EH (cell line): Measurements from ENCODE around the gene KMT2D.

Source experiments
- DNase-seq: peaks from one replicate; pipeline ENCODE4 v3.0.0-alpha.2; 2015; ENCODE audit warnings: low read depth

The KMT2D gene

GRCh38 chr12:49018261-49019119, 42.1 kb downstream of the KMT2D start, which contains the start of gene PRKAG1:
TSS of gene PRKAG1 (minus strand) at chr12:49018776. CDS start at chr12:49018740, 36 bp downstream.
- peak; percentile 97 for DNase-seq

- peak; percentile 64 for DNase-seq
These were observed 42.7 kb downstream of the KMT2D start for GRCh38 chr12:49017891-49018260.

- no peak for DNase-seq
These were observed 45.4 kb downstream of the KMT2D start for GRCh38 chr12:49015196-49015595.

GRCh38 chr12:49014547-49014946, 46.0 kb downstream of the KMT2D start:
- peak; percentile 59 for DNase-seq

GRCh38 chr12:49013428-49013827, 47.2 kb downstream of the KMT2D start:
- DNase-seq: no peak

GRCh38 chr12:49012739-49013138, 47.9 kb downstream of the KMT2D start:
- no peak for DNase-seq
